ENCODE measurements around the gene CSRNP3.
"Not testable (repeated sequence)": the region's sequence is repeated elsewhere in the genome, so short reads cannot be mapped to it uniquely, and the experiment has no call there.

Gene CSRNP3

GRCh38 chr2:165558832-165559231 lies 89.3 kb downstream of the CSRNP3 start:
- DNase-seq: no peak

GRCh38 chr2:165560377-165560988 lies 91.0 kb downstream of the CSRNP3 start:
- DNase-seq: no peak

GRCh38 chr2:165561516-165561915 lies 92.0 kb downstream of the CSRNP3 start:
- DNase-seq: no peak

- no peak for DNase-seq
Observed at GRCh38 chr2:165562233-165562632, 92.7 kb downstream of the CSRNP3 start.

- DNase-seq: no peak
Observed at GRCh38 chr2:165563468-165564225, 94.1 kb downstream of the CSRNP3 start.

- no peak for DNase-seq
Observed at GRCh38 chr2:165566008-165566407, 96.5 kb downstream of the CSRNP3 start.

- DNase-seq: no peak
Observed at GRCh38 chr2:165567273-165567672, 97.8 kb downstream of the CSRNP3 start.

- no peak for DNase-seq
Observed at GRCh38 chr2:165568361-165568760, 98.9 kb downstream of the CSRNP3 start.

GRCh38 chr2:165571477-165571876 lies 102.0 kb downstream of the CSRNP3 start:
- DNase-seq: no peak

GRCh38 chr2:165572151-165572550 lies 102.7 kb downstream of the CSRNP3 start:
- DNase-seq: no peak

GRCh38 chr2:165573534-165574461 lies 104.3 kb downstream of the CSRNP3 start:
- DNase-seq: no peak

GRCh38 chr2:165575044-165575615 lies 105.6 kb downstream of the CSRNP3 start:
- DNase-seq: no peak

GRCh38 chr2:165576409-165577154 lies 107.1 kb downstream of the CSRNP3 start:
- no peak for DNase-seq

- no peak for DNase-seq
Observed at GRCh38 chr2:165582409-165582808, 112.9 kb downstream of the CSRNP3 start.

GRCh38 chr2:165582863-165583506 lies 113.5 kb downstream of the CSRNP3 start:
- DNase-seq: no peak

GRCh38 chr2:165584126-165584654 lies 114.7 kb downstream of the CSRNP3 start:
- no peak for DNase-seq

- DNase-seq: no peak
Observed at GRCh38 chr2:165586019-165586418, 116.5 kb downstream of the CSRNP3 start.

GRCh38 chr2:165587335-165587938 lies 117.9 kb downstream of the CSRNP3 start:
- DNase-seq: no peak

- DNase-seq: not testable (repeated sequence)
Observed at GRCh38 chr2:165590999-165591398, 121.5 kb downstream of the CSRNP3 start.

GRCh38 chr2:165593081-165593480 lies 123.6 kb downstream of the CSRNP3 start:
- DNase-seq: no peak
